ENCODE results near the gene RUNX1. TPM values are rescaled to one million over a fixed set of nuclear protein-coding genes. Genes with fewer than 3 reads are reported as not detected.

RUNX1 gene
- total and polyA plus RNA-seq, 10 of the 15 experiments (the other 5 are each of a cell fraction or from before 2014, with no cell fraction given): 0.90 to 15.2 (median 4.1) TPM

DNA sequence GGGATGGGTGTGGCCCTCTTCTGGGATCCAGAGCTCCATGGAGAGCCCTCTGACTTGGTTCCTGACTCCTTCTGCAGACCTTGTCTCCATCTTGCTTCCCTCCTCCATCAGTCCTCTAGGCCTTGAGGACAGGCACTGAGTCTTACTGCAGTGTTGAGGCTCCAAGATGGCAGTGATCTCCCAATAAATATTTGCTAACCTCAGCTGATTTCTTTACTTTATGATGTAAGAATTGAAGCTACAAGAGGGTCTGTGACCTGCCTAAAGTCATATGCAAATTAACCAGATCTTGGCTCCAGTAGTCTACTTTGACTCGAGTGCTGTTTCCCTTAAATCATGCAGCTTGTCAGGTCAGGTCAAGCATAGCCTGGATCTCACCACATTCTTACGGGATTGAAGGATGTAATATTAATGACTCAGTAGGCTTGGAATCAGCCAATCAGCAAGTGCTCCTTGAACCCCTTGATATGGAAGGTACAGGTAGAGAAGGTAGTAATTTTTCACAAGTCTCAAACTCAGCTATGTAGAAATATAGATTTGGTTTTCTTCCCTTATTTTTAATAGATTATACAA lies 287.3 kb downstream of the RUNX1 start:
- WGBS (ENCODE audit: insufficient coverage, insufficient replicate concordance, low lambda C conversion rate, missing lambda C conversion rate): 27% methylated on average over 2 of the region's 2 CpGs
- no peak for ATAC-seq
- intact Hi-C loops (cut with micrococcal nuclease; ENCODE audit: unreplicated experiment): no loop called here
- no TSS peak for BruUV-seq (replicated peaks)
- no peak for DNase-seq (ENCODE audit: low read depth, low spot score)
- Histone ChIP-seq H3K36me3 (ENCODE audit: control insufficient read depth in 2 of 2, insufficient read depth in 2 of 2, low read length in 1 of 2) (no peaks in the 10 kb centered on the region), H3K27me3 (replicated peaks in 1 of 2; ENCODE audit: control insufficient read depth in 2 of 2, insufficient read depth in 2 of 2, low read length in 1 of 2) (0 out of 4 replicates have a peak, but pooled peaks cover 0 to 2% of the 10 kb centered on the region in 2 experiments), H3K4me1 (ENCODE audit: control insufficient read depth, insufficient read depth, low read length) (no peaks in the 10 kb centered on the region), H3K4me2 (ENCODE audit: control insufficient read depth, insufficient read depth) (no peak overlapping the region), H3K4me3 (no peak overlapping the region), H2AFZ (ENCODE audit: control insufficient read depth, low read depth, low read length) (no peak overlapping the region), H4K20me1 (ENCODE audit: control insufficient read depth, insufficient read depth) (no peaks in the 10 kb centered on the region), H3K79me2 (ENCODE audit: control insufficient read depth, insufficient read depth, low read length) (no peaks in the 10 kb centered on the region), H3K9ac (ENCODE audit: control insufficient read depth, insufficient read depth, low read length) (no peak overlapping the region), H3K27ac (ENCODE audit: control insufficient read depth, insufficient read depth) (no peak overlapping the region), H3K9me3 (replicated peaks; ENCODE audit: control insufficient read depth, insufficient read depth, low read length) (no peaks in the 10 kb centered on the region; the same call in 2 of the 3 replicates)
- ChIA-PET CTCF (interaction anchor here (0.8 to 2.9 kb wide), 4 partner anchors 16 to 69 kb away, joined by 3 to 14 read pairs (median 3); no protein-coding TSS in a partner anchor), RAD21 (ENCODE audit: unreplicated experiment) (no interaction called here), POLR2A (no interaction called here), SMC1A (ENCODE audit: uncharacterized antibody, unreplicated experiment) (interaction anchor here (1.4 kb wide), 1 partner anchor 15 kb away, joined by 3 read pairs; no protein-coding TSS in a partner anchor)
- FAIRE-seq: no peak
- in situ Hi-C loops (cut with MboI): no loop called here
- TF ChIP-seq EZH2 (IDR thresholded peaks at IDR 0.05; ENCODE audit: borderline replicate concordance, control insufficient read depth, low read depth, low read length) (no peak), CREM (IDR thresholded peaks at IDR 0.05; ENCODE audit: low read depth) (no peak), POU2F2 (IDR thresholded peaks at IDR 0.05; ENCODE audit: borderline replicate concordance, low read depth, low read length) (no peak), HDGF (IDR thresholded peaks at IDR 0.05) (no peak), TCF7 (IDR thresholded peaks at IDR 0.05; ENCODE audit: borderline replicate concordance) (no peak), ZNF207 (IDR thresholded peaks at IDR 0.05; ENCODE audit: borderline replicate concordance) (no peak), EED (IDR thresholded peaks at IDR 0.05; ENCODE audit: low read depth) (no peak), MEF2B (IDR thresholded peaks at IDR 0.05; ENCODE audit: partially characterized antibody, poor library complexity, severe bottlenecking) (no peak), TBL1XR1 (IDR thresholded peaks at IDR 0.05; ENCODE audit: low read depth, low read length) (no peak), SREBF2 (IDR thresholded peaks at IDR 0.05; ENCODE audit: low read length) (no peak), SUPT20H (IDR thresholded peaks at IDR 0.05; ENCODE audit: borderline replicate concordance, control insufficient read depth, low read depth, low read length) (no peak), RAD21 (IDR thresholded peaks at IDR 0.05; ENCODE audit: insufficient read depth, low read depth, low read length) (no peak), ZNF622 (IDR thresholded peaks at IDR 0.05) (no peak), BHLHE40 (IDR thresholded peaks at IDR 0.05; ENCODE audit: borderline replicate concordance in 1 of 2, low read depth in 2 of 2, low read length in 1 of 2) (no peak)
- TF ChIP-seq, protein P1, sequence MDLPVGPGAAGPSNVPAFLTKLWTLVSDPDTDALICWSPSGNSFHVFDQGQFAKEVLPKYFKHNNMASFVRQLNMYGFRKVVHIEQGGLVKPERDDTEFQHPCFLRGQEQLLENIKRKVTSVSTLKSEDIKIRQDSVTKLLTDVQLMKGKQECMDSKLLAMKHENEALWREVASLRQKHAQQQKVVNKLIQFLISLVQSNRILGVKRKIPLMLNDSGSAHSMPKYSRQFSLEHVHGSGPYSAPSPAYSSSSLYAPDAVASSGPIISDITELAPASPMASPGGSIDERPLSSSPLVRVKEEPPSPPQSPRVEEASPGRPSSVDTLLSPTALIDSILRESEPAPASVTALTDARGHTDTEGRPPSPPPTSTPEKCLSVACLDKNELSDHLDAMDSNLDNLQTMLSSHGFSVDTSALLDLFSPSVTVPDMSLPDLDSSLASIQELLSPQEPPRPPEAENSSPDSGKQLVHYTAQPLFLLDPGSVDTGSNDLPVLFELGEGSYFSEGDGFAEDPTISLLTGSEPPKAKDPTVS (IDR thresholded peaks at IDR 0.05; ENCODE audit: low read depth, low read length): no peak

All from GM12878 (cell line).